GM19397 (cell line): Measurements from ENCODE around the gene CDC42EP4.
"Not testable (repeated sequence)": the region's sequence is repeated elsewhere in the genome, so short reads cannot be mapped to it uniquely, and the experiment has no call there.

Experiments
- ATAC-seq: cut with Tn5 transposase; IDR thresholded peaks from one replicate; pipeline ENCODE4 v1.9.1; 2021; ENCODE audit warnings: mild to moderate bottlenecking, moderate library complexity; ENCODE audit not compliant: unreplicated experiment

Gene CDC42EP4

DNA sequence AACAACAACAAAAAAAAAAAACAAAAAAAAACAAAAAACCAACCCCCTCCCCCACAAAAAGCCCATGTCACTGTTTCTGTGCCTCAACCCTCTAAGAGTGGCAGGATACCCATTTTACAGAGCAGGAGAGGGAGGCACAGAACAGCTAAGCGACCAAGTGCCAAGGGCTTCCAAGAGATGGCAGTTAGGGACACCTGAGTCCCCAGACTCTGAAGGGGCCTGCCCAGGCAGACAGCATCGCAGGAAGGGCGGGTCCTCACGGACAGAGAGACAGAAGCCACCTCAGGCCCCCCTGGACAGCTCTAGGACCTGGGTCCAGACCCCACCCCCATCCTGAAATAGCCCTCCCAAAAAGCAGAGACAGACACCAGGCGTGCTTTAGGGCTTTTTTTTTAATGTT, 28.6 kb downstream of the CDC42EP4 start:
- no peak for ATAC-seq

DNA sequence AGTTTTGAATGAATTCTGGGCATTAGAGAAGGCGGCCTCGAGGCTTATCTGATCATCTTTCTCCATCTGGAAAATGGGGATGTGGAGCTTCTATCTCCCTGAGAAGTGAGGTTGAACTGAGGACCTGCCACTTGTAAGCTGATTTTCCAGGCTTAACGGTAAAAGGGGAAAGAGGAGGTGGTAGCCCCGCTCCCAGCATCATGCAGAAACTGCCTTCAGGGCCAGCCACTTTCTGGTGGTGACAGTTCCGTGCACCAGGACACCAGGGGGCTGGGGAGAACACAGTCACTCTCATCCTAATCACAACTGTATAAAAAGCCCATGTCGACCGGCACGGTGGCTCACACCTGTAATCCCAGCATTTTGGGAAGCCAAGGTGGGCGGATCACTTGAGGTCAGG, 29.2 kb downstream of the CDC42EP4 start:
- ATAC-seq, result no peak

DNA sequence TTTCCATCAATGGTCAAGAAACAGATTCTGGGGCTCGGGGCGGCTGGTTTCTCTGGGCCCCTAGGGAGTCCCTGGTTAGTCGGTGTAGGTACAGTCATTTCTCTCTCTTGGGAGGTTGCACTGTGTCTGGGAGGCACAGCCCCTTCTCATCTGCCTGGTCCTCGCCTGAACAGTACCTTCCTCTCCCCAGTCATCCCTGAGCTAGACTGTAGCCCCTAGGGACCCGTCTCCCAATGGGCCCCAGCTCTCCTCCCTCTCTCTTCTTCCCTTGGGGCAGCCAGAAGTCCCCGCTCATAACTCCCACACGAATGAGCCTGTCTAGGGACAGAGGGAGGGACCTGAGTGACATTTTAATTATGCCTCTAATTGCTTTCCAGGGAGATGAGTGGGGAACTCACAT, 29.9 kb downstream of the CDC42EP4 start:
- ATAC-seq, result peak; percentile 72

DNA sequence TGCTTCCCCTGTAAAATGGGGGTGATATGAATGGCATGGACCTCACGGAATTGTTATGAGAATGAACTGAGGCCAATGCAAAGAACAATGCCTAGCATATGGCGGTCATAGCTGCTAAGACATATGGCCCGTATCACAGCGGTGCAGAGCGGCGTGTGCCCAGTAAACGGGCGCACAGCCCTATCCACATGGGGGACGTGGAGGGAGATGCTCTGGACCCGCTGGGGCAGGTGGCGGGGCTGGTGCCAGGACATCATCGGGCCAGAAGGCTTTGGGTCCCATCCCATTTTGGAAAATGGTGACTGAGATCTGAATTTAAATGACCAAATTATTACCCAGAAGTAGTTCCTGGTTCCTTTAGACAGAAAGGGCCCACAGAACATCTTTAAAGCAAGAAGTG, 31.6 kb downstream of the CDC42EP4 start:
- no peak for ATAC-seq

DNA sequence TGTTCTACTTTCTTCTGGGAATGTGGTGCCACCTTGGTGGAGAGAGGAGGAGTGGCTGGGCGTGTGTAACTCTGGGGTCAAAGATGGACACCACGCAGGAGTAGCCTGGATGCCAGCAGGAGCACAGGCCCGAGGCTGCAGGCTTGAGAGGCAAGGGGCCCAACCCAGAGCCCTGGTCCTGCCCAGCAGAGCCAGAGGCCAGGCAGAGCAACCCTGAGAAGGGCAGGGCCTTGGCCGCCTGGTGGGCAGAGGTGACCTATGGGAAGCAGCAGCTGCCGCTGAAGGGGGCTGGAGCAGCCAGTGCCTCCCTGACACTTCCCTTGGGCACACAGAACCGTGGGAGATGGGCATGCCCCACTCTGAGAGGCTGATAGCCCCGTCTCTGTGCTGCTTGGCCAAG, 32.1 kb downstream of the CDC42EP4 start:
- ATAC-seq, result no peak

DNA sequence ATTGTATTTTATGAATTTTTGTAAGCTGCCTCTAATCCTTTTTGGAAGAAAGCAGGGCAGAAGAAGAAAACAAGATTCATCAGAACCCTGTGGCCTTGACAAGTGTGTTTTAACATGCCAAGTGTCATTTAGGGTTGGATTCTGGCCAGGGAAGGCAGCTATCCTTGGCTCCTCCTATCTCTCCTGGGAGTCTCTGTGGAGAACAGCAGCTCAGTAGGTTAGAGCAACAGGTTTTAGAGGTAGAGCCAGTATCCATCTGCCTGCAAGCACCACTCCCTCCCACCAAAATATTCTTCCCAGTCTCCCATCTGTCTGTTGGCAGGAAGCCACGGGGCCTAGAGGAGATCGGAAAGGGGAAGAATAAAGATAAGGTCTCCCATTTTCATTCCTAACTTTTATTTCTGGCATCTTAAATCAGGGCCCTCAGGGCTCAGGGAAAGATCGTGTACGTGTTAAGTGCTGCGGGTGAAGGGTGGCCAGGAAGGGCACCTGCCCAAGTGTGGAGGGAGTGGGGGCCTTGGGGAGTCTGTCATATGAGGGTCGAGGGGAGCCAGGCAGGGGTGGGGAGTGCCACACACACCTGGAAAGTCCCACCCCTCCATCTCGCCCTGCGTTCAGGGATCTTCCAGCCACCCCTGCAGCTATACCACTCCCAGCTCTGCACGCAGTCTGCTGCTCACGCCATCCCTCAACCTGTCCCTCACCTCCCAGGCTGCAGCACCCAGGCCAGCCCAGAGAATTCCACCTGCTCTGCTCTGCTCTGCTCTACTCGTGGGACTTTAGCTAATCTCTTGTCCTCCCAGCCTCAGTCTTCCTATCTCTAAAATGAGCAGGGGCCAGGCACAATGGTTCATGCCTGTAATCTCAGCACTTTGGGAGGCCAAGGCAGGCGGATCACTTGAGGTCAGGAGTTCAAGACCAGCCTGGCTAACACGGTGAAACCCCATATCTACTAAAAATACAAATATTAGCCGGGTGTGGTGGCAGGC, 33.0 kb downstream of the CDC42EP4 start:
- ATAC-seq, result no peak

DNA sequence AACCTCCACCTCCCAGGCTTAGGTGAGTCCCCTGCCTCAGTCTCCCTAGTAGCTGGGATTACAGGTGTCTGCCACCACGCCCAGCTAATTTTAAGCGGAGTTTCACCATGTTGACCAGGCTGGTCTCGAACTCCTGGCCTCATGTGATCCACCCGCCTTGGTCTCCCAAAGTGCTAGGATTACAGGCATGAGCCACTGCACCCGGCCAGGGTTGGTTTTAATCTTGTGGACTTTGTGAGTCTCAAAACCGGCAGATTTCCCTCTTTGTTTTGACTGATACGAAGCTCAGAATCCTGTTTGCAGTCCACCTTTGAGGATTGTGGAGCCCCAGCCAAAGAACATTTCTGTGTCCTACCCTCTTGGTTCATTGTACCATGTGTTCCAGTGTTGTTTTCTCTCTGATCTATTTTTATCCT, 33.7 kb downstream of the CDC42EP4 start:
- ATAC-seq, result no peak

DNA sequence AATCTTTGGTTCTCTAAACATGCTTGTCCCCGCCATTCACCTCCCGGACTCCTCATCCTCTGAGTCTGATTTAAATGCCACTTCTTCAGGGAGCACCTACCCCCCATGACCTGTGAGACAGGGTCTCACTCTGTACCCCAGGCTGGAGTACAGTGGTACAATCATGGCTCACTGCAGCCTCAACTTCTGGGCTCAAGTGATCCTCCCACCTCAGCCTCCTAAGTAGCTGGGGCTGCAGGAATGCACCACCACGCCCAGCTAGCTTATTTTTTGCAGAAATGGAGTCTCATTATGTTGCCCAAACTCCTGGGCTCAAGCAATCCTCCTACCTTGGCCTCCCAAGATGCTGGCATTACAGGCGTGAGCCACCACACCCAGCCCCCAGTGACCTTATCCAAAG, 37.3 kb downstream of the CDC42EP4 start:
- ATAC-seq, result no peak

DNA sequence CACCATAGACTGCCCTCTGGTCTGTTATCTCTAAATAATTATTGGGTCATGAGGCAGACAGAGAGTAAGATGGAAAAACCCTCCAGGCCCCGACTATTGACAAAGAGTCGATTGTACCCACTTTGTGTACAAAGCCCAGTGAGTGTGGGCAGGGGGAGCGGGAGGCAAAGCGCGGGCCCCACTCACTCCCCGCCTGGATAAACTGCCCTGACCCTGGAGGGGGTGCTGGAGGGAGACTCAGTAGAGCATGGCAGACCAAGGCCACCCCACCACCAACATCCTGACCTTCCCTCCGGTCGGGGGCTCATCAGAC, 38.9 kb downstream of the CDC42EP4 start:
- ATAC-seq, result no peak

DNA sequence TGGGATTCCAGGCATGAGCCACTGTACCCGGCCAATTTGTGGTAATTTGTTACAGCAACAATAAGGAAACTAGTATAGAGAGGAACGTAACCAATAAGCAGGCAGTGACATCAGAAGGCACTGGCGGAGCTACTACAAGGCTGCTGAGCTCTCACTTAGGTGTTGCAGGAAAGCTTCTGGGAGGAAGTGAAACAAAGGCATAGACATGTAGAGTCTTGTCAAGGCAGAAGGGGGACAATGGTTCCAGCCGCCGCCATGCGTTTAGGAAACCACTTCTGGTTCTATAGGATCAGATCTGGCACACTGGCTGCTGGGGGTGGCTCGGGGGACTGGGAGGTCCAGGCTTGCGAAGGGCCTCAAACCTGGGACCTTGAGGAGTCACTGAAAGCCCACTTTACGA, 40.7 kb downstream of the CDC42EP4 start:
- ATAC-seq, result peak; percentile 75

DNA sequence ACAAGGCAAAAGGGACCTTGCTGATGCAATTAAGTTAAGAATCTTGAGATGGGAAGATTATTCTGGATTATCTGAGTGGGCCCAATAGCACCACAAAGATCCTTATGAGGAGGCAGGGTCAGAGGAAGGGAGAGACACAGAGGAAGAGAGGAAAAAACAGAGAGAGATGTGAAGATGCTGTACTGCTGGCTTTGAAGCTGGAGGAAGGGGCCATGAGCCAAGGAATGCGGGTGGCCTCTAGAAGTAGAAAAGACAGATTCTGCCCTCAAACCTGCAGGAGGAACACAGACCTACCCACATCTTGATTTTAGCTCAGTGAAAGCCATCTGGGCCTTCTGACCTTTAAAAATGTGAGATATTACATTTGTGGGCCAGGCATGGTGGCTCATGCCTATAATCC, 42.0 kb downstream of the CDC42EP4 start:
- ATAC-seq, result no peak

DNA sequence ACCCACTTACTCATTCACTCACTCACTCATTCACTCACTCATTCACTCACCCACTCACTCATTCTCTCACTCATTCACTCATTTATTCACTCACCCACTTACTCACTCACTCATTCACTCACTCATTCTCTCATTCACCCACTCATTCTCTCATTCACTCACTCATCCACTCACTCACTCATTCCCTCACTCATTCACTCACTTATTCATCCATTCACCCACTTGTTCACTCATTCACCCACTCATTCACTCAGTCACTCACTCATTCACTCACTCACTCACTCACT, 42.5 kb downstream of the CDC42EP4 start:
- no peak for ATAC-seq

DNA sequence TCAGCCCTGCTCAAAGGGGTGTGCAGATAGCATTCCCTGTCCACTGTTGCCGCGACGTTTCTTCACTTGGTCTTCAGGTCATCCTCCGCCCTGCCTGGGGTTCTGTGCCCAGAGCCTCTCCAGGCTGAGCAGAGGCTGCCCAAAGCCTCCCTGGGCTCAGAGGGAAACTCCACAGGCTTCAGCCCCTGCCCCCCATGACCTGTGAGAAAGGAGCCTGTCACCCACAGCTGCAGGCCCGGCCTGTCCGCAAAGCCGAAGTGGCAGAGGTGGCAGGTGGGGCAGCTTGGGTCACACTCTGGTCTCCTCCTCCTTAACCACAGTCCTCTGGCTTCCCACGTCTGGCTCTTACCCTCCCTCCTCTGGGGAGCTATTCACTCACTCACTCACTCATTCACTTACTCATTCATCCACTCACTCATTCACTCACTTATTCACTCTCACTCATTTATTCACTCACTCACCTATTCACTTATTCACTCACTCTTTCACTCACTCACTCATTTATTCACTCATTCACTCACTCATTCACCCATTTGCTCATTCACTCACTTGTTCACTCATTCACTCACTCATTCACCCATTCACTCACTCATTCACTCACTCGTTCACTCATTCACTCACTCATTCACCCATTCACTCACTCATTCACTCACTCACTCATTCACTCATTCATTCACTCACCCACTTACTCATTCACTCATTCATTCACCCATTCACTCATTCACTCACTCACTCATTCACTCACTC, 43.0 kb downstream of the CDC42EP4 start:
- no peak for ATAC-seq

DNA sequence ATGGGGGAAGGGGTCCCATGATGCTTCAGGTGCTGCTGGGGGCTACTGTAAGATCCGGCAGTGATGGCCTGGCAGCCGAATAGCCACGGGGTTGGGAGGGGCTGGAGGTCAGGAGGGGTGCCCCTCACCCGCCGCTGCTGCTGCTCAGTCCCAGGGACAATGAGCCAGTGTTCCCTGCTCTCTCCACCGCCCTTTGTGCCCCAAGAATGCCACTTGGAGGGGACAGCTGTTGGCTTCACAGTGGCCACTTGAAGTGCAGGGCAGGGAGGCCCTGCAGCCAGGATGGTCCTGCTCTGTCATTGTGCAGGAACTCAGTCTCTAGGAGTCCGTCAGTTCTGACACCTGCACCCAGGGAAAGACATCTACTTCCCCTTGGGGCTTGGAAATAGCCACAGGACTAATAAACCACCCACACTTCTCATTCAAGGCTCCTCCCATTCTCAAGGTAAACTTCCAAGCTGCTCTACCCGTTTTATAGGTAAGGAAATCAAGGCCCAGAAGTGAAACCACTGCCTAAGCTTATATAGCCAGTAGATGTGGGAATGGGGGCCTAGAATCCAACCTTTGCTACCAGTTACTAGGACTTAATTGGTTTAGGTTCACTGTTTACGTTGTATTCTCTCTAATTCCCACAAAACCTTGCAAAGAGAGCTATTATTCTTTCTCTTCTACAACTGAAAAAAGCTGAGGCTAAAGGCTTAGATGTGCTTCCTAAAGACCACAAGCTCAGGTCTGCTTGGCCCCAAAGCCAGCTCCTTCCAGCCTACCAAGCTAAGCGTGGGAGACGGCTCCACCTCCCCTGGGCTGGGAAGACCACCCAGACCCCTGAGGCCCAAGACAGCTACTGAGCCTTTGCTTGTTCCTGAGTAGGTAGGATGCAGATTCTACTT, 43.9 kb downstream of the CDC42EP4 start:
- no peak for ATAC-seq

DNA sequence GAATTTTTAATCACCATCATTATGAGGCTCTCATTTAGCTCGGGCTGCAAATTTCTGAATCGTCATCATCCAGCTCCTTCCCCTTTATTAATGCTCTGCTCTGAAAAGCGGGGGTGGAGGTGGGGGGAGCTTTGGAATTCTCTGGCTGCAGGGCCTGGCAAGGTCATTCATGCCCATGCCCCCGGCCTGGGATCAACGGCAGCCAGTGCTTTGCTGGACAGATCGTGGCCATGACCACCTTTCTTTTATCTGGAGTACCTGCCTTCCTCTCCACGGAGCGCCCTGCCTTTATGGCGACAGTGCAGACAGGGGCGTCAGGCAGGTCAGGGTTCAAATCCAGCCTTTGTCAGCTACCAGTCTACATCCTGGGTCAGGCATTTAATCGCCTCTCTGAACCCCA, 45.0 kb downstream of the CDC42EP4 start:
- no peak for ATAC-seq

DNA sequence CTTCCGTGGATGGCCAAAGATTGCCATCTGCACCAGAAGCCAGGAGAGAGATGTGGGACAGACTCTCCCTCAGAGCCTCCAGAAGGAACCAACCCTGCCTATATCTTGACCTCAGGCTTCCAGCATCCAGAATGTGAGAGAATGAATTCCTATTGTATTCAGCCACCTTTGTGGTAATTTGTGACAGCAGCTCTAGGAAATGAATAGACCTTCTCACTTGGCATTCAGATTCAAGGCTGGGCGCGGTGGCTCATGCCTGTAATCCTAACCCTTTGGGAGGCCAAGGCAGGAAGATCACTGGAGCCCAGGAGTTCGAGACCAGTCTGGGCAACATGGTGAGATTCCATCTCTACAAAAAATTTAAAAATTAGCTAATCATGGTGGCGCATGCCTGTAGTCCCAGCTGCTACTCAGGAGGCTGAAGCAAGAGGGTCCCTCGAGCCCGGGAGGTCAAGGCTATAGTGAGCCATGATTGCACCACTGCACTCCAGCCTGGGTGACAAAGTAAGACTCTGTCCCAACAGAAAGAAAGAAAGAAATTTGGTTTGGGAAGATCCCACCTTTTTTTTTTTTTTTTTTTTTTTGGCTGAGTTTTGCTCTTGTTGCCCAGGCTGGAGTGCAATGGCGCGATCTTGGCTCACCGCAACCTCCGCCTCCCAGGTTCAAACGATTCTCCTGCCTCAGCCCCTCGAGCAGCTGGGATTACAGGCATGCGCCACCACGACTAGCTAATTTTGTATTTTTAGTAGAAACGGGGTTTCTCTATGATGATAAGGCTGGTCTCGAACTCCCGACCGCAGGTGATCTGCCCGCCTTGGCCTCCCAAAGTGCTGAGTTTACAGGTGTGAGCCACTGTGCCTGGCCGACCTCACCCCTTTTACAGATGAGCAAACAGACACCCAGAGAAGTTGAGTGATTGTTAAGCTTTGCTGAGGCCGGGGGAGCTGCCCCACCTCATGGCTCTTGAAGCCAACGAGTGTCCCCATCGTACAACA, 45.9 kb downstream of the CDC42EP4 start:
- no peak for ATAC-seq

DNA sequence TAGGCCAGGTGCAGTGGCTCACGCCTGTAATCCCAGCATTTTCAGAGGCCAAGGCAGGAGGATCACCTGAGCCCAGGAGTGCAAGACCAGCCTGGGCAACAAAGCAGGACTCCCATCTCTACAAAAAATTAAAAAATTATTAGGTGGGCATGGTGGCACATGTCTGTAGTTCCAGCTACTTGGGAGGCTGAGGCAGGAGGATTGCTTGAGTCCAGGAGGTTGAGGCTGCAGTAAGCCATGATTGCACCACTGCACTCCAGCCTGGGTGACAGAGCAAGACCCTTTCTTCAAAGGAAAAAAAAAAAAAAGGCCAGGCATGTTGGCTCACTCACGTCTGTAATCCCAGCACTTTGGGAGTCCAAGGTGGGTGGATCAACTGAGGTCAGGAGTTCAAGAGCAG, 47.4 kb downstream of the CDC42EP4 start:
- not testable (repeated sequence) for ATAC-seq

DNA sequence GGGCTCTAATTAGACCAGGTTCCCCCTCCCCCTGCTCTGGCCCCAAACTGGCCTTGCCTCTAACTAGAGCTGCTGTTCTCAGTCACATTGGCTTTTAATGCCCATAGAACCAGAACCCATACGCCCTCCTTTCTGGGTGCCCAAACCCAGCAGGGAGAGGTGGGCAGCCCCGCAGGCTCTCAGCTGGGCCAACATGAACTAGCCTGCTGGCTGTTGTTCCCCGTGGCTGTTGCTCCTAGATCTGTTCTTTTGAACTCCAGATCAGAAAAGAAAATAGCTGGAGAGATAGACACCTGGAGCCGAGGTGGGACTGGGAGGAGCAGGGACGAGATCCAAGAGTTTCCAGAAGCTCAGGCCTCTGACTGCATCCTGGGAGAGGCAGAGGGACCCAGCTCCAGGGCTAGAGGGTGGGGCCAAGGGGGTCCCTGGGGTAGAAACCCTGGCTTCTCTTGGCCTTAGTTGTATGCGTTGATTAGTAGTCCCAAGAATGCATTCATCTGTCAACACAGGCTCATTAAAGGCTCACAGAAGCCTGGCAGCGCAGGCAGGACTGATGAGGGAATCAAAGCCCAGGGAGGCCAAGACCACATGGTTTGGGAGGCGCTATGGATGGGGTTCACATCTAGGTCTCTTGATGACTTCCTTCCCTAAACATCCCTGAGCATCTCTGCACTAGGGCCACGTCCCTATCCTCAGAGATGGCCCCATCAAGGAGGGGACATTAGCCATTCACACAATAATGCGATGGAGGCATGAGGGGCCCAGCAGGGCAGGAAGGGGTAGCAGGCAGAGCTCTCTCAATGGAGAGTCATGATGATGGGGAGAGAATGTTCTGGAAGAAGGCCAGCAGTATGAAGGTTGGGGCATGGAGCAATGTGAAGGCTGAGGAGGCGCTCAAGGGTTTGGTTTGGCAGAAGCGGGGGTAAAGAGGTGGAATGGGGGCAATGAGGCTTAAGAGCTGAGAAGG, 48.8 kb downstream of the CDC42EP4 start:
- ATAC-seq, result no peak
